ENCODE data around the gene AFF1.

Gene AFF1

DNA sequence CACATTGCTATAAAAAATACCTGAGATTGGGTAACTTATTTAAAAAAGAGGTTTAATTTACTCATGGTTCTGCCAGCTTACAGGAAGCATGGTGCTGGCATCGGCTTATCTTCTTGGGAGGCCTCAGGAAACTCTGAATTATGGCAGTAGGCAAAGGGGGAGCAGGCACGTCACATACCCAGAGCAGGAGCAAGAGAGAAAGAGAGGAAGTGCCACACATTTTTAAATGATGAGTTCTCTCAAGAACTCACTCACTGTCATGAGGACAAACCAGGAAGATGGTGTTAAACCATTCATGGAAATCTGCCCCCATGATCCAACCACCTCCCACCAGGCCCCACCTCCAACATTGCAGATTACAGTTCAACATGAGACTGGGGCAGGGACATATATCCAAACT lies 10.0 kb upstream of the AFF1 start:
- DNase-seq = no peak

DNA sequence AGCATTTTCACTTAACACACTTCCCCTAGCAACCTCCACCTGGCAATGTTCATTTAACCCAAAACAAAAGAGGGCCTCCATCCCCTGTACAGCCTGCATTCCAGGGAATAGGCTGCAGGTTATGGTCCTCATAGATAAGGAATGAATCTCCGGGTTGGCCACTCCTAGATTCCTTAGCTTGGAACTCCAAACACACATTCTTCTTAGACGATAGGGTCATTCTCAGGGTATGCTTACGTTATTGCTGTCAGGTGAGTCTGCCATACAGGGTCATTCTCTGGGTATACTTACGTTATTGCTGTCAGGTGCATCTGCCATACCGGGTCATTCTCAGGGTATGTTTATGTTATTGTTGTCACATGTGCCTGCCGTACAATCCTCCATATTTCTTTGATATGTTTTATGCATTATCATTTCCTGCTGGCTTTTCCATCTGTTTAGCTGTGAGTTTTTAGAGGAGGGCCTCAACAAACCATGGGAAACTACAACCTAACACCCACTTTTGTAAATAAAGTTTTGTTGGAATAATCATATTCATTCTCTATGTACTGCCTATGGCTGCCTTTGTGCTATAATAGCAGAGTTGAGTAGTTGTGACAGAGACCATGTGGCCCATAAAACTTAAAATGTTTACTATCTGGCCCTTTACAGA lies 8.2 kb upstream of the AFF1 start:
- DNase-seq = no peak

DNA sequence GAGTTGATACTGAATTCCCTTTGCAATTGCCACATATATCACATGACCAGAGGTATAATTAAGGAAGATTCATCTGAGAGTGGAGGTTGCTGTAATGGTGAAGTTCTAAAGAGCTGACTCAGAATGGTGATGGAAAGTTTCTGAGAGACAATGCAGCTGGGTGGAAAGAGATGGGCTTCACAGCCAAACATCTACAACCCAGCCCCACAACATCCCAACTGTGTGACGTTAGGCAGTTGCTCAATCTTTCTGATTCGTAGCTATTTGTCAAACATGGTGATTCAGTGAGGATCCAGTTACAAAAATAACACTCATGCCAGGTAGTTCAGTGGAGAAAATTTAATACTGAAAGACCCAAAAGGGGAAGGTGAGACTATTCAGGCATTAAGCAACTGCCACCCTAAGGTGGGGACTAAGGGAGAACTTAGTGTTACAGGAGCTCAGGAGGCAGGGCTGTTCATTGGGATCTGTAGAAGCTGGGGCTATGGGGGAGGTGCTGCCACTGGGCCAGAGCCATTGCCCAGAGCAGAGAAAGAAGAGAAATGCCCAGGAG lies 6.9 kb upstream of the AFF1 start:
- DNase-seq = peak; percentile 26

DNA sequence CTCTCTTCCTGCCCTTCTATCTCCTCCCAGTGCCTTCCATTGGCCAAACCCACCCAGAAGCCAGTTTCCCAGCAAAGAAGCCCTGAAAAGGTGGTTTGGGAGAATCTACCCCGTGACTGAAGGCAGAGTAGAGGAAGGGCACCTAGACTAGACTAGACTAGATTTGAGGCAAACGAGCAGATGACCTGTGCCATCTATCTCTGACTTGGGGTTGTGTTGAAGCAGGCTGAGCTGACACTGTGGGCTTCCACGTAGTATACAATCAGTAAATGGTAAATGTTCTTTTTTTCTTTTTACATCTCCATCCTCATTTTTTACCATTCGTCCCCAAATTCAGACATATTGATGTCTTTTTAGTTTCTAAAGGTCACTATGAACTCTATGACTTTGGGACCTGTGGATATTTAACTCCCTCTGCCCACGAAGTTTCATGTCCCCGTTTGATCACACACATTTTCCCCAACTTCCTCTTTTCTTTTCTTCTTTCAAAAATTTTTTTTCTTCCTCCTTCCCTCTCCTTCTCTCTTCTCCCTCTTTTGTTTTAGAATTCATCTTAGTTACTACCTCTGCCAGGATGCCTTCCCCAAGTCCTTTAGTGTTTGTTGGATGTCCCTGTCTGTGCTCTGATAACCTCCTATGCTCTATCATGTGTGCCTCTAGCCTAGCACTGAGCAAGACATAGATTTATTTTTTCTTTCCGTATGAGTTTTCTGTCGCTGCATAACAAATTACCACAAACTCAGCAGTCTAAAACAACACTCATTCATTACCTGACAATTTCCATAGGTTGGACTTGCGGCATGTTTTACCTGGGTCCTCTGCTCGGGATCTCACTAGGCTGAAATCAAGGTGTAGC lies 6.2 kb upstream of the AFF1 start:
- DNase-seq = no peak

DNA sequence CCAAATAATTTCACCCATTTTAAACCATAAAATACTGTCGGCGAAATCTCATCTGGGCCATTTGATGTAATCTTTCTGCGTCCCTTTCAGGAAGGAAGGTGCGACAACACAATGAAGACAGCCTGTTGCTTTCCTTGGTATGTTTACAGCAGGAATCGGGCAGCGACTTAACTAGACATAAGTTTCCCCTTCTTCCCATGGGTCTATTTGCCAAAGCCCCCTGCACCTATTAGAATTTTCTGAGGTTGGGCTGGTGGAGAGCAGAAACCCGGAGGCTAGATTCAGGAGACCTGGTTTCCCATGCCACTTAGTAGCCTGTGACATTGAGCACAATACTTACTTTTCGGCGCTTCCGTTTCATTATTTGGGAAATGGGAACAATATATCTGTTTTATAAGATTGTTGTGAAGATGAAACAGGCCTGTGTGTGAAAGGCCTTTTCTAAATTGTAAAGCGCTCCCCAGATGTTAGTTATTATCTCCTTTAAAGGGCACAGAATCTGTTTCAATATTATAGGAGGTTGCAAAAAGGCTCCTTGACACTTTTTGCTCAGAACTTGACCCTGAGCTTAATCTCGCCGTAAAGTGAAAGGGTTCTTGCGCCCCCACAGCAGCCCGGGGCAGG lies 552 bp upstream of the AFF1 start:
- peak; percentile 30 for DNase-seq

DNA sequence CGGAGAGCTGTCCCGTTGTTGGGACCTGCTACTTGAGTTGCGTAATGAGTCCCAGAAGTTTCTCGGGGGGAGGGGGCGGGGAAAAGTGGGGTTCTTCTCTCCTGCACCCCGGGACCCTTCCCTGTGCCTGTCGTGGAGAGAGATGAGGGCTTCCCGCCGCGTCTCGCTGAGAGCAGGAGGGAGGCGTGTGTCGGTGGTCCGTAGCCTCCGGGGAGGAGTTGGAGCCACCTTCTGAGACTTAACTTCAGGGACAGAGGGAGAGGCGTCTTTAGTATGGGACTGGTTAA lies 698 bp downstream of the AFF1 start:
- DNase-seq = no peak

DNA sequence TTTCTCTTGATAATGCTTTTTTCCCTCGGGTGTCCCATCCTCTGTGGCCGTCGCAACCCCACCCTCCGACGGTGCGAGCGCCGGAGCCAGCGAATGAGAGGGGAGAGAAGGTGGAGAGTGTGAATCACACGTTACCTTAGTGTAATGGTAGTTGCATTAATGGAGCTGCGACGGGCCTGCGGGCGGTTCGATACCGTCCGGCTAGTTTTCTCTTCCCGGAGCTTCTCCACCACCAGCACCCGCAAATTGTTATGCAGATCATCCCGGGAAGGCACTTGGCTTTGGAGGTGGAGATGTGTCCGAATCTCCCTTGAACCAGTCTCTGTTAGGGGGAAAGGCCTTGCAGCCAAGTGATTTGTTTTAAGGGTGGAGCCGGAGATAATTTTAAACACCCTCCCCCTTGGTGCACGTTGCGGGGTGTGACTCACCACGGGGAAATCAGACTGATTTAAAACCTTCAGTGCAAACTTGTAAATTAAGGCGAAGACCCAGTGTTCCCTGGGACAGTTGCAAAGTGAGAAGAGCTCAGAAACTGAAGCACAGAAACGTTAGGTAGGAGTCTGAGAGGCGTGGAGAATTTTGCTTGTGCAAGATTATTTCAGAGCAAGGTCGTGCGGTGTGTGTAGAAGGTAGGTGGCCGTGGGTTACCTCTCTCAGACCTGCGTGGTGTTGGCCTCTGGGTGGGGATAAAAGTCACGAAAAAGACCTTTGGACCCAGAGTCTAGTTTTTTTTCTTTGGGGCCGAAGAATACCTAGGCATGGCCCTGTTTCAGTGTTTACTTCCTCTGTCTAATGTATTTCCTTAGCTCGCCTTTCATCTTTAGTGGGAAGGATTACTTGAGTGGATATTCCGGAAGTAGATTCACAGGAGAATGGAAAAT lies 1.3 kb downstream of the AFF1 start:
- DNase-seq = peak; percentile 86

DNA sequence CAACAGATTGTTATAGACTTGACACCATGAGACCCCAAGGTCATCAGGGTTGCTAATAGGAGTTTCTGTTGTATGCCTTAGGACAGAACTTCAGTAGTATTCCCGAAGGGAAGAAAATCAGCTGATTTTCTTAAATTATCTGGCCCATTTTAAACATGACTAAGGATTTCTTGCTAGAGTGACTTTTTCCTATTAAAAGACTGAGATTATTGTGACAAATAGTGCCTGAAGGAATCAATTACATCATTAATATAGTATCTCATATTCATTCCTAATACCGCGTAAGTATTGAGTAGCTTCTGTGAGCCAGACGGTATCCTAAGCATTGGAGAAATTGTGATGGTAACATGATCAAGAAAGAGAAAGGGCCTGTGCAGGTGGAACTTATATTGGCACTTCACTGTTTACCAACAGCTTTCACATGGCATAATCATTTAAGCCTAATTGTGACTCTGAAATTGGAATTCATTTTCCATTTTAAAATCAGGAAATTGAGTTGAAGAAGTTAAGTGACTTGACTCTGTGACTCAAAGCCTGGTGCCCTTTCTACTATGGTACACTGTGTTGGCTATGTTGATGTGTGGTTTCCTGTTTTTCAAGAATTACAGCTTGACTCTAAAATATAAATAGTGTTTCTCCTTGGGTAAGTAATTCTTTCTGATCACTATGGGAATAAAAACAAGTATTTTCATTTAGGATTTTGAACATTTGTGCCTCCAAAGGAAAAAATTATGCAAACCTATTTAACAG lies 4.1 kb downstream of the AFF1 start:
- DNase-seq = peak; percentile 49

DNA sequence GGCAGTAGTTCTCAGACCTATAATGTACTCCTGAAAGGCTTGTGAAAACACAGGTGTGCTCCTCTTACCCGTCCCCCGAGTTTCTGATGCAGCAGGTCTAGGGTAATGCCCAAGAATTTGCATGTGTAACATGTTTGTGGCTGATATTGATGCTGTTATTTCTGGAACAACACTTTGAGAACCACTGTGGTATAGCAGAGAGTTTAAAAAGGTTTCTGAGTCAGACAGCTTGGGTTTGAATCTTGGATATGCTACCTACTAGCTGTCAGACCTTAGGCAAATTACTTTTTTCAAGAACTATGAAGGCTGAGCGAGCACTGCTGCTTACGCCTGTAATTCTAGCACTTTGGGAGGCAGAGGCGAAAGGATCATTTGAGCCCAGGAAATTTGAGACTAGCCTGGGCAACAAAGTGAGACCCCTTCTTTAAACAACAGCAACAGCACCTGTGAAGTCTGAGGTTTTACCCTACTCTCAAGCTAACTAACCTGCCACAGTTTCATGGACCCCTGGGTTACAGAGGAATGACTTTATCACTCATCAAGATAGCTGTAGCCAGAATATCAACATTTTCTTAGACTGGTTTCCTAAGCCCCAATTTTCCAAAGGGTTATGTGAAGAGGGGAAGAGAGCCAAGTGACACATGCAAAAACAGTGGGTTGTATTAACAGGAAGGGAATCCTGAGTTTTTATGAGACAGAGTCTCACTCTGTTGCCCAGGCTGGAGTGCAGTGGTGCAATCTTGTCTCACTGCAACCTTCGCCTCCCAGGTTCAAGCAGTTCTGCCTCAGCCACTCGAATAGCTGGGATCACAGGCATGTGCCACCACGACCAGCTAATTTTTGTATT lies 5.1 kb downstream of the AFF1 start:
- peak; percentile 39 for DNase-seq

DNA sequence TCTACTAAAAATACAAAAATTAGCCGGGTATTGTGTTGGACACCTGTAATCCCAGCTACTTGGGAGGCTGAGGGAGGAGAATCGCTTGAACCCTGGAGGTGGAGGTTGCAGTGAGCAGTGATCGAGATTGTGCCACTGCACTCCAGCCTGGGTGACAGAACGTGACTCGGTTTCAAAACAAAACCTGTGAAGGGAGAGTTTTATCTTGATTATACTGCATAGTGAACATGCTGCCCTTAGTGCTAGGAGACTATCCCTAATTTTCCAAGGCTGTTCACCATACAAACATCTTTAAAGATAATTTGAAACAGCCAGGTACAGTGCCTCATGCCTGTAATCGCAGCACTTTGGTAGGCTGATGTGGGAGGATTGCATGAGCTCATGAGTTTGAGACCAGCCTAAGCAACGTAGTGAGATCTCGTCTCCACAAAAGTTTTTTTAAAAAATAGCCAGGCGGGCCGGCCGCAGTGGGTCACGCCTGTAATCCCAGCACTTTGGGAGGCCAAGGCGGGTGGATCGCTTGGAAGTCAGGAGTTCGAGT lies 6.2 kb downstream of the AFF1 start:
- no peak for DNase-seq

DNA sequence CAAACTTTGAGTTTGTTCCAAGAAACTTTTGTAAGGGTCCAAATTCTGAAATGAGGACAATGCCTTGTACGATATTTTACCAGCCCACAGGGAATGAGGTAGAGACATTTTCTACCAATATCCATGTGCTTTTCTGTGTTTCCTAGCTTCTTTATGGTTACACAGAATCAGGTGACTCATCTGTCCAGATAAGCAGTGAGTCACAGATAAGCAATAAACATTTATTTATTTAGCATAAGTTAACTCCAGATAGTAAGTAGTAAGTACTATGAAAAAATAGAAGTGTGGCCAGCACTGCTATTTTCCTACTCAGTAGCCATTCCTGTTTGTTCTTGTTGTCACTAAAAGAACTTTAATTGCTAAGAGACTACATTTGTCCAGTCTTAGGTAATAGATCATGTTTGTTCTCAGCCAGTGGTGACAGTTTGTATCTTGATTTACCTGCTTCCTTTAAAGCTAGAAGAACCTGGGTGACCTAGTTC lies 7.4 kb downstream of the AFF1 start:
- no peak for DNase-seq

DNA sequence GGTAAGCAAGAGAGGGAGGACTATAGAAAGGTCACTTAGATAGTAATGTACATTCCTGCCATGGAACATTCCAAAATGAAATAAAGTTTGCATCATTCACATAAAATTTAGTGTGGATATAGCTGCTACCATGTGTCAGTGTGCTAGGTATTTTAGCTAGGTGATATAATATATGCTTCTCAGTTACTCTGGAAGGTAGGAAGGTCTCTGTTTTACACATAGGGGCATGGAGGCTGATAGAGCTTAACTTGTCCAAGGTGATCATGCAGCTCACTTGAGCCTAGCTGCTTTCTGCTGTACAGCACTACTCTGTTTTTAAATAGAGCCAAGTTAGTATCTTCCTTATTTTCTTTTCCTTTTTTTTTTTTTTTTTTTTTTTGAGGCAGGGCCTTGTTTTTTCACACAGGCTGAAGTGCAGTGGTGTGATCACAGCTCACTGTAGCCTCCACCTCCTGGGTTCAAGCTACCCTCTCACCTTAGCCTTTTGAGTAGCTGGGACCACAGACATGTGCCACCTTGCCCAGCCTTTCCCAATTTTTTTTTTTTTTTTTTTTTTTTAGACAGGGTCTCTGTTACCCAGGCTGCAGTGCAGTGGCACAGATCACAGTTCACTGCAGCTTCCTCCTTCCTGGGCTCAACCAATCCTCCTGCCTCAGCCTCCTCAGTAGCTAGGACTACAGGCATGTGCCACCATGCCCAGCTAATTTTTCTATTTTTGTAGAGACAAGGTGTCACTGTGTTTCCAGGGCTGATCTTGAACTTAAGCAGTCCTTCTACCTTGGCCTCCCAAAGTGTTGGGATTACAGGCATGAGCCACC lies 10.4 kb downstream of the AFF1 start:
- no peak for DNase-seq

DNA sequence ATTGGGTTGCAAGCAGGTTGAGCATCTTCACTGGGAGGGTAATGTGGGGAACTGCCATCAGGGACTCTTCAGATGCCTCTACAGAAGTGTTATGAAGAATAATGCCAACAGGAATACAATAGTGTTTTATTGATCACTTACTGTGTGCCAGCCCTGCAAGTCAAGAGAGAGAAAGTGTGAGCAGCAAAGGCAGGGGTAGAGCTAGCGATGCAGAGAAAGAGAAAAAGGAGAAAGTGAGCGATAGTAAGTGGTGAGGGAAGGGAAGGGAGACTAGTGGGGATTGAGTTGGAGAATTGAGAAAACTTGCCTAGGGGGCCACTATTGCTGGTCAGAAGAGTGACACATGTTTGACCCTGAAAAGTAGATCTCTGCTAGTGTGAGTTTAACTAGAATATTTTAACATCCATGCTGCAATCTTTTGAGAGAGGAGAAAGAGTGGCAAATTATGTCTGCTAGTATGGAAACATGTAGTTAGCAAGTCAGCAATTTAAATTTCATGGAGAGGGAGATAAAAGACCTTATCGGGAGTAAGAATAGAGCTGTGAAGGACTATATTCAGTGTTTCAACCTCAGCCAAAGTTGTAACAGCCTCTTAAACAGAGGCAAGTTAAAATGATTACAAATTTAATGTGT lies 12.2 kb downstream of the AFF1 start:
- no peak for DNase-seq

DNA sequence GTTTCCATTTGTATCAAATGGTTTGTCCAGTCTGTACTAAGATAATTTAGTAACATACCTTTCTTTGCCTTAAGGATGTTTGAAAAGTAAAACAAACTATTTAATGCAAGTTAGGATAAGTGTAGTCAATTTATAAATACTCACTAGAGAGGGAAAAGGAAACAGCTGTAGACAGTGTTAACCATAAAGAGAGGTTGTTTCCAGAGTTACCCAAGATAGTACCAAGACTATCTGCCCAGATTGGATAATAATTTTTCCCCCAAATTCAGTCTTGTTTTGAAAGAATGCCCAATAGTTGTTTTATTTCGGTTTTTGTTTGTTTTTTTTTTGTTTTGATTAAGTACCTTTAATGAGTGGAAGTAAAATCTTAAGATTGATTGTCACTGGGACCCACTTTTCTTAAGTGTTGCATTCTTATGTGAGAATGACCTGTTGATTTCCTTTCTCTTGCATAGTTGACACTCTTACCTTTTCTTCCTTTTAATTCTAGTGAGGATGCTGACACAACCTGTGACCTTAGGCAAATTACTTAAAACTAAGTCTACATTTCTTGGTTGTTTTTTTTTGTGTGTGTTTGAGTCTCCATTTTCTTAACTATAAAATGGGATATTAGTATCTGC lies 12.8 kb downstream of the AFF1 start:
- DNase-seq = no peak

DNA sequence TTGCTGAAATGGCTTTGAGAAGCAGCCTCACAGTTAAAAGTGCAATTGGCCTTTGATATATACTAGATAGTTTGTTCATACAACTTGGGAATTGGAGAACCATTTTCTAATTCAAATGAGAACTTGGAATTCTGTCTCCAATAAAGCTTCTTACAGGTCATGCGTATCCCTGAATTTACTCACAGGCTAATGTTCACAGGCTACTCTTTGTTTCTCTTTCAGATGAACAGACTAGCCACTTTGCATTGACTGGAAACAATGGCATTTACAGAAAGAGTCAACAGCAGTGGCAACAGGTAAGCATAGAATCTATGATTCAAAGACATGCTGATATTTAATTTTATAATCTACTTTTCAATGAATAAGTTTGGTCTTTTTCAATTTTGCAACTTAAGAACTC lies 13.5 kb downstream of the AFF1 start:
- DNase-seq = no peak

DNA sequence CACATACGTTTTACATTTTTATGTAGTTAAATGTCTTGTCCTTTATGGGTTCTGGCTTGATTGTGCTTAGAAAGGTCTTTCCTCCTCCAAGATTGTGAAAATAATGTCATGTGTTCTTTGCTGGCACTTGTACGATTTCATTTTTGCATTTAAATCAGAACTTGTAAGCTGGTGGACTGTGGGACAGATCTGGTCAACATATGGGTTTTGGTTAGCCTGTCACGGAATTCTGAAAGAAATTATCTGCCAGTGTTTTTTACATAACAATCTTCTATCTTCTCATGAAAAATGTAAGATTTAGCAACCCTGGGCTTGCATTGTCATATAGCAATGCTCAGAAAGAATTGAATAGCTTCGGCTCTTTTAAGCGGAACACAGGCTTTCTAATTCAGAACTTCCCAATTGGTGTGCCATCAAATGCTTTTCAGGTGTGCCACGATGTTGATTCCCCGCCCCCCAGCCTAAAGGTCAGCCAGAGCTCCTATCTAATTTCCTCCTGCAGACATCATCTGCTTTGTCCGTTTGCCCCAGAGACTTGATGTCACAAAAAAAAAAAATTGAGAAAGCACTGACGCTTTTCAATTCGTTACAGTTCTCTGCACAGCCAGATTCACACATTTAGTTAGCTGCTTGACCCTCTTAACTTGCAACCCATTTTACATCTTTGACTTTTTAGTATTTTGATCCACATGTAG lies 16.2 kb downstream of the AFF1 start:
- no peak for DNase-seq

DNA sequence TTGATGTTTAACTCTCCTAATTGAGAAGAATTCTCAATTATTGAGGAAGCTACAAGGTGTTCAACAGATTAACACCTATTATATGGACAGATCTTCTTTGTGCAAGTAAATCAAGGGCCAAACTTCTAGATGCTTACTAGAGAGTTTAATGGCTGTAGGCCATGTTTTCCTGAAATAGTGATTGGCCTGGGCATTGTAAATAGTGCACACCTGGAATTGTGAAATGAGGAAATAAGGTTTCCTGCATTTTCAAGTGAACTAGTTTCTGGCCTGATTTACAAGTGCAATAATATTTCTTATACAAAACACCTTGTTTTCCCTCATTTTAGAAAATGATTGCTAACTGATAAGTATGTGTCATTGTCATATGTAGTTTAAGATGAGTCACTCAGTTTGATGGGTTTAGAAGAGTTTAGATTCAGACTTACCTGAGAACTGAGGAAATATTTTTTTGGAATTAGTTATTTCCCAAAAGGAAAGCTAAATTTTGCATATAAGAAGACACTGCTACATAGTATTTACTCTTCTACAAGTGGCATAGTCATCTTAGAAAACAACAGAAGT lies 21.2 kb downstream of the AFF1 start:
- no peak for DNase-seq

DNA sequence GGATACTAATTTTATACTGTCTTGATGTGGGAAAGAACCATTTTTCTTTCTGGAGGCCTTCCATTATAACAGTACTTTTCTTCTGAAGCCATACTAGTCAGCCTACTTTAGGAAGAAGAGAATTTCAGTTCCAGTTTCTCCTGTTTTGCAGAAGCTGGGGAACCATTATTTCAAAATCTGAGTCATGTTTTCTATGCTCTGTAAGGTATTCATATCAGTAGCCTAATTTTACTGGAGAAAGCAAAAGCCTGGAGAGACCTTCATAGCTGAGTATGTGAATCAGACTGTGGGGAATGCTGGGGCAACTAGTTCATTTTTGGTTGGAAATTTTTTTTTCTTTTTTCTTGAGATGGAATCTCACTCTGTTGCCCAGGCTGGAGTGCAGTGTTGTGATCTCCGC lies 22.4 kb downstream of the AFF1 start:
- peak; percentile 49 for DNase-seq
